ENCODE measurements around the gene TMUB2. TPM values are rescaled to one million over a fixed set of nuclear protein-coding genes. Genes with fewer than 3 reads are reported as not detected.
A peak's percentile ranks its signal among the peaks of the same experiment; 100 is the strongest.
"Not testable (repeated sequence)": the region's sequence is repeated elsewhere in the genome, so short reads cannot be mapped to it uniquely, and the experiment has no call there.

TMUB2 gene
- 41.4 TPM for total RNA-seq

DNA sequence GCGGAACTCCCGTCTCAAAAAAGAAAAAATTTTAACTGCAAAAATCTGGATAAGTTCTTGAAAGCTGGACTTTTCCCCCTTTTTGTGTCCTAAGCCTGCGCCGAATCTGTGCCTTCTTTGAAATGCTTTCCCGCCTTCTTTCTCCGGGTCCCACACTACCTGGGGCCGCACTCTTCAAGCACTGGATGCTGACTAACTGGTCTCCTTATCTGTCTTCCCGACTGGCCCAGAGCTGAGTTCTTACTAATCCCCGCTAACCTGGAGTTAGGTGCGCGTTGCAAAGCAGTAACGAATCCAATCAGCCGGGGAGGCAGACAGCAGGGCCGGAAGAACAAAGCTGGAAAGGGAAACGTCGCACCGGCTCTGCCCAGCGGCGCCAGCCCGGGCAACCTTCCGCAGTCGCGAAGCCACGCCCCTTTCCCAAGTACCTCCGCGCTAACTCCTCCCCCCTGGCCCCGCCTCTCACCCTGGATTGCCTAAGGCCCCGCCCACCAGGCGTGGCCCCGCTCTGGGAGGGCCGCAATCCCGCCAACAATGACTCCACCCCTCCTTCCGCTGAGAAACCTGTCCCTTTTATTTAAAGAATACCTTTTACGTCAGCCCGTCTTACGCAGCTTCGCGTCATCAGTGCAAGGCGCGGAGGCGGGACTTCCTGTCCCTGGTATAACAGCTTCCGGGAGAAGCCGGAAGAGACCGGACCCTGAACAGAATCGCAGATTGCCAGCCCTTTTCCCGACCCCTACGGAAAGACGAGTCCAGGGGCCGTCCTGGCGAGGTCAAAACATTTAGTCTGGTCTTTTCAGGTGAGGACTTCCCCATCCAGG lies at the start of gene TMUB2:
TMUB2 (plus strand) TSS at position 666 of the 824 bp plus-strand sequence. CDS start 737 bp downstream, outside the sequence.
- DNase-seq (ENCODE audit: low spot score): peak; percentile 99

GRCh38 chr17:44137891-44138709 lies 48.7 kb upstream of the TMUB2 start:
- DNase-seq (ENCODE audit: low spot score): peak; percentile 88

DNA sequence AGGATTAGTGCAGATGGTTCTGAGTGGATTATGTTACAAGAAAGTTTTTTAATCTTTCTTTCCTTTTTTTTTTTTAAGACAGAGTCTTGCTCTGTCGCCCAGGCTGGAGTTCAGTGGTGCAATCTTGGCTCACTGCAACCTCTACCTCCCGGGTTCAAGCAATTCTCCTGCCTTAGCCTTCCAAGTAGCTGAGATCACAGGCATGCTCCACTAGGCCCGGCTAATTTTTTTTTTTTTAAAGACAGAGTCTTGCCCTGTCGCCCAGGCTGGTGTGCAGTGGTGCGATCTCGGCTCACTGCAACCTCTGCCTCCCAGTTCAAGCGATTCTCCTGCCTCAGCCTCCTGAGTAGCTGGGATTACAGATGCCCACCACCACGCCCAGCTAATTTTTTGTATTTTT lies 42.9 kb upstream of the TMUB2 start:
- DNase-seq (ENCODE audit: low spot score): not testable (repeated sequence)

GRCh38 chr17:44144966-44145739 lies 41.6 kb upstream of the TMUB2 start:
- DNase-seq (ENCODE audit: low spot score): no peak

DNA sequence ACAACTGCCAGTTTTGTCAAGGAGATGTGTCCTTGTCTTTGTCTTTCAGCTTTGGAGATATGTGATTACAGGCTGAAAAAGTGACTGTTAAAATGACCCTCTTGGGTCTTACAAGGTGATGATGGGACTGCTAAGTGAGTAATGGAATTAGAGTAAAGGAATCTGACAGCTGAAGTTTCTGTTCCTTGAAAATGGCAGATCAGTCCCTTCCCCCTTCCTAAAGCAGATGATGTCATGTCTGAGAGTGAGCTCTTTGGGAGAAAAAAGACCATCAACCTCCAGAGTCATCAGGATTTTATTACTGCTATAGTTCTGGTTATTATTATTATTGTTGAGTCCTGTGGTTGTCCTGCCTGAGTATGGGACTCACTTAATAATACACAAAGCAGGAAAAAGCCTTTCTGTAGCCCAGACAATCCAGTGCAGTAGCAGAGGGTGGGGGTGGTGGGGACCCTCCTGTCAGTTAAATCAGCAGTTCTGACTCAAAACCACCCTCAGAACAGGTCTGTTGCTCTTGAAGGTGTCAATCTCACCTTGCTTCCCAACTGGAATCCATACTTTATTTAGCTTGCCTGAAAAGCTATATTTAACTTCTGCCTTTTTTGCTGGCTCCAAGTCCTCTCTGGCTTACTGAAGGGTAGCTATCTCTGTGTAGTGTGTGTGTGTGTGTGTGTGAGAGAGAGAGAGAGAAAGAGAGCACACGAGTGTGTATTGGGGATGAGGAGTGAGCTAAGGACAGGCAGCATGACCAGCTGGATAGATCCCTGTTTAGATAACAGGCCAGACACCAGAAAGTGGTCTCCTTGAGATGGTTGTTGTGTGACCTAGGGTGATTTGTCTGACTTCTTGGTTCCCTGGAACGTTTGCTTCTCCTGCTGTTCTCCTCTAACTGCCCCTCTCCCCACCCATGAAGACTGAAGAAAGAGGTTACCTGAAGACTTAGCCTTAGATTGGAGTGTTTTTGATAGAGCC lies 40.1 kb upstream of the TMUB2 start:
- no peak for DNase-seq (ENCODE audit: low spot score)

- no peak for DNase-seq (ENCODE audit: low spot score)
These were observed 39.0 kb upstream of the TMUB2 start for GRCh38 chr17:44147812-44148211.

DNA sequence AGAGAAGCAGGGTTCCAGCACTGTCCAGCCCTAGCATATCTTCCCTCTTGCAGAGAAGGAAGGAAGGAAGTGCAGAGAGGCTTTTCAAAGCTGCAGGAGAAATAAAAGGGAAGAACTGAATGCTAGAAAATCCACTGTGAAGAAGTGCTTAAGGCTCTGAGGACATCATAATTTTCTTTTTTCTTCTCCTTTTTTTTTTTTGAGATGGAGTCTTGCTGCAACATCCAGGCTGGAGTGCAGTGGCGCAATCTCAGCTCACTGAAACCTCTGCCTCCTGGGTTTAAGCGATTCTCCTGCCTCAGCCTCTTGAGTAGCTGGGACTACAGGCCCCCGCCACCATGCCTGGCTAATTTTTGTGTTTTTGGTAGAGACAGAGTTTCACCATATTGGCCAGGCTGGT lies 37.7 kb upstream of the TMUB2 start:
- not testable (repeated sequence) for DNase-seq (ENCODE audit: low spot score)

- DNase-seq (ENCODE audit: low spot score): no peak
These were observed 36.9 kb upstream of the TMUB2 start for GRCh38 chr17:44149750-44150329.

DNA sequence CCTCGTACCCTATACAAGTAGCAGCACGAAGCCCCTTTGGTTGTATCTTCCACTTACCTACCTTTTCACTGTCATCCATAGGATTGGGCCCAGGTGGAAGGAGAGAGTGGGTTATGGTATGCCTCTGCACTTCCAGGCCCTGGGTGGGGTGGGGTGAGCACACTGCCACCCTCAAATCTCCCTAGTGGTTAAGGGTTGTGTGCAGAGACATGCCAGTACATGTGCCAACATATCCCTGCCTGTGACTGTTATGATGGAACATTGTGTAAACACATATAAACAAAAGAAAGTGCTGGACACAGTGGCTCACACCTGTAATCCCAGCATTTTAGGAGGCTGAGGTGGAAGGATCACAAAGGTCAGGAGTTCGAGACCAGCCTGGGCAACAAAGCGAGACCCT lies 33.9 kb upstream of the TMUB2 start:
- no peak for DNase-seq (ENCODE audit: low spot score)

GRCh38 chr17:44155488-44155887 lies 31.3 kb upstream of the TMUB2 start:
- DNase-seq (ENCODE audit: low spot score): no peak

- no peak for DNase-seq (ENCODE audit: low spot score)
These were observed 27.1 kb upstream of the TMUB2 start for GRCh38 chr17:44159519-44160210.

DNA sequence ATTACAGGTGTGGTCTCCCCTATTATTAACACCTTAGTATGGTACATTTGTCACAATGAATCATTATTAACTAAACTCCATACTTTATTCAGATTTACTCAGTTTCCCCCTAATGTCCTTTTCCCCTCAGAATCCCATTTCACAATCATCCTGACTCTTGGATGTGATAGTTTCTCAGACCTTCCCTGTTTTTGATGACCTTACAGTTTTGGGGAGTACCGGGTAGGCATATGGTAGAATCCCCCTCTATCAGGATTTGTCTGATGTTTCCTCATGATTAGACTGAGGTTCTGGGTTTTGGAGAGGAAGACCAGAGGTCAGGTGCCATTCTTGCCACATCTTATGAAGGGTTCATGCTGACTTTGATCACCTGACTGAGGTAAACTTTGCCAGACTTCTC lies 22.3 kb upstream of the TMUB2 start:
- DNase-seq (ENCODE audit: low spot score): no peak

DNA sequence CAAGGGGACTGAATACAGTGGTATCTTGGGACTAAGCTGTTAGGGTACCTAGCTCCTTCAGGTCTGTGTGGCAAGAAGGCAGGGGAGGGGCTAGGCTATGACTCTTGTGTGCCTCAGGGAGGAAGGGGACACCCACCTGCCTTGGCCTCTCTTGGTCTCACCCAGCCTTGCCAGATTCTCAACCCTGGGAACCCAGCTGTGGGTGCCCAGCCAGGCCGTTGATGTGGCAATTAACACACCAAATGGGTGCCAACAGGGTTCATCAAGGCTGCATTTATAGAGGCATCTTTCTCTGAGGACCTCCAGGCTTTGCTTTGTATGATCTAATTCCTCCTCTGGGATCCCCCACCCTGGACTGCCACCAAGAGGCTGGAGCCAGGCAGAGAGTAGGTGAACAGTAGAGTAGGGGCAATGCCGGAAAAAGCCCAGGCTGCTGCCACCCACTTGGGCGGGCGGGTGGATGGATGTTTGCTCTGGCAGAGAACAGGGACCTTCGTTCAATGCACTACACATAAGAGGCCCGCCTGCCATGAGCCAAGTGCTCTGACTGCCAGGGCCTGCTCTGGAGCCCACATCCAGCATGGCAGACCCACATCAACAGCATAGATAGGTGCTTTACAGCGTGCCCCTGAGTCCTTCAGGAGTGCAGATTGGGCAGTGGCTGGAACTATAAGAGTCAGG lies 19.5 kb upstream of the TMUB2 start:
- no peak for DNase-seq (ENCODE audit: low spot score)

DNA sequence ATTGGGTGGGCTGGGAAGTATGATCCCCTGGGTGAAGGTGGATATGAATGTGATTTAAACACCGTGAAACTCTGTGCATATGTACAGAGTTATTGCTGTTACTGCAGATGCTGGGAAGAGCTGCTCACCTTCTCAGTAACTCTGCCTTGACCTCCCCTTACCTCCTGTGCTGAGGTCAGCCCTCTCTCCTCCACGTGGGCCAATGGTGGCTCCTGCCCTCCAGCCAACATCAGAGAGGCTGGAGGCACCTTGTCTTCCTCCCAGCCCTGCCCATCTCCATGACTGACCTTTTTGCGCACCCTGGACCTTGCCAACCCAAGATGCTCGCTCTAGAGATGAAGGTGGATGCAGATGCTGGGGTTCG lies 16.7 kb upstream of the TMUB2 start:
- no peak for DNase-seq (ENCODE audit: low spot score)

GRCh38 chr17:44170499-44171201 lies 16.1 kb upstream of the TMUB2 start, which contains the start of gene ASB16:
Gene ASB16 (plus strand): TSS chr17:44170704. CDS start chr17:44170790, 86 bp downstream.
- DNase-seq (ENCODE audit: low spot score): no peak

GRCh38 chr17:44171931-44172455 lies 14.8 kb upstream of the TMUB2 start:
- no peak for DNase-seq (ENCODE audit: low spot score)

DNA sequence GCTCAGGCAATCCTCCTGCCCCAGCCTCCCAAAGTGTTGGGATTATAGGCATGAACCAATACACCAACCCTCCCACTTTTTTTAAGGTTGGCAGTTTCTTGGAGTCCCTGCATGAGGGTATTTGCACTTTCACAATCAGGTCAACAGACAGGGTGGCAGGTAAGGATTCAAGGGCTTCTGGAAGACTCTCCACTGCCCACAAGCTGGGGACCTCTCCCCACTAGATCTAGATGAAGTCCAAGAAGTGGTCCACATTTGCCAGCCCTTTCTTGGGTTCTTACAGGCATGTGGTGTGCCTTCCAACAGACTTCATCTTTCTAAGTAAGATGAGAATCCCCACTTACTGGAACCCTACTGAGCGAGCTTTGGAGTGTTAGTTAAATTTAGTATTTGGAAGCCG lies 12.3 kb upstream of the TMUB2 start:
- DNase-seq (ENCODE audit: low spot score): no peak

DNA sequence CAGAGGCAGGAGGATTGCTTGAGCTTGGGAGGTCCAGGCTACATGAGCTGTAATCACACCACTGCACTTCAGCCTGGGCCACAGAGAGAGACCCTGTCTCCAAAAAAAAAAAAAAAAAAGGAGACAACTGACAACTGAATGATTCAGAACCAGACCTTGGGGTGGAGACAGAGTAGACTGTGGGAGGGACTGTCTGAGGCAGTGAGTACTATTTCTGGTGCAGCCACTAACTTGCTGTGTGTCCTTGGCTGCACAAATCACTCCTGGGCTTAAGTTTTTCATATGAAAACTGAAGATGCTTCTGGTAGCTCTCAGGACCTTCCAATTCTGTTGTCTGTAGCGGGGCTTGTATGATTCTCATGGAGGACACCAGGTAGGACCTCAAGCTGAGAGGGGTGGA lies 10.5 kb upstream of the TMUB2 start:
- DNase-seq (ENCODE audit: low spot score): no peak

Data from ureter (tissue), 1 donor.